Measurements from ENCODE around the gene HIGD1B.

The HIGD1B gene

DNA sequence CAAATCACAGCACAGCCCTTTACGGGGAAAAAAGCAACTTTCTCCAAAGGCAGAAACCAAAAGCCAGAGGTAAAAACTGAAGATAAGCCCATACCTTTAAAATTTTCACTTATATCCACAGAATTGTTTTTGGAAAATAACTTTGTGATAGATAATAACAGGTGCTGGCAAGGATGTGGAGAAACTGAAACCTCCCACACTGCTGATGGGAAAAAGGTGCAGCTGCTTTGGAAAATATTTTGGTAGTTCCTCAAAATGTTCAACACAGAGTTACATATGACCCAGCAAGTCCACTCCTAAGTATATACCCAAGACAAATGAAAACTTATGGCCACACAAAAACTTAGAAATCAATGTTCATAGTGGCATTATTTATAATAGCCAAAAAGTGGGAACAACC is 39.3 kb downstream of the HIGD1B start:
- Histone ChIP-seq H3F3A (ENCODE audit: insufficient read depth) (no peaks in the 10 kb centered on the region), H4K20me1 (ENCODE audit: low read depth, low read length) (peaks cover 5% of the 10 kb centered on the region; the same call in 1 of the 2 replicates), H3K9me3 (ENCODE audit: insufficient read depth, low read length) (no peaks in the 10 kb centered on the region), H3K4me2 (ENCODE audit: low read depth, low read length, poor library complexity, severe bottlenecking) (no peak overlapping the region), H3K9me2 (replicated peaks; ENCODE audit: insufficient read depth, low read length) (no peaks in the 10 kb centered on the region), H3K27me3 (ENCODE audit: low read length) (no peaks in the 10 kb centered on the region), H3K4me3 (ENCODE audit: insufficient read depth, low read length, poor library complexity, severe bottlenecking) (no peak overlapping the region), H3K79me2 (ENCODE audit: insufficient read depth, low read length) (peaks cover 50% of the 10 kb centered on the region), H3K9ac (ENCODE audit: low read length) (no peak overlapping the region), H3K27ac (ENCODE audit: low read depth, low read length) (no peak overlapping the region), H2AFZ (ENCODE audit: low read depth, low read length, severe bottlenecking) (no peak overlapping the region), H3K36me3 (ENCODE audit: low read length) (peaks cover 27% of the 10 kb centered on the region; the same call in 1 of the 2 replicates)
- TF ChIP-seq EZH2phosphoT487 (conservative IDR thresholded peaks at IDR 0.05; ENCODE audit: low read length) (no peak), CTCF (IDR thresholded peaks at IDR 0.05; ENCODE audit: insufficient read depth, low read length, poor library complexity, severe bottlenecking) (no peak)

DNA sequence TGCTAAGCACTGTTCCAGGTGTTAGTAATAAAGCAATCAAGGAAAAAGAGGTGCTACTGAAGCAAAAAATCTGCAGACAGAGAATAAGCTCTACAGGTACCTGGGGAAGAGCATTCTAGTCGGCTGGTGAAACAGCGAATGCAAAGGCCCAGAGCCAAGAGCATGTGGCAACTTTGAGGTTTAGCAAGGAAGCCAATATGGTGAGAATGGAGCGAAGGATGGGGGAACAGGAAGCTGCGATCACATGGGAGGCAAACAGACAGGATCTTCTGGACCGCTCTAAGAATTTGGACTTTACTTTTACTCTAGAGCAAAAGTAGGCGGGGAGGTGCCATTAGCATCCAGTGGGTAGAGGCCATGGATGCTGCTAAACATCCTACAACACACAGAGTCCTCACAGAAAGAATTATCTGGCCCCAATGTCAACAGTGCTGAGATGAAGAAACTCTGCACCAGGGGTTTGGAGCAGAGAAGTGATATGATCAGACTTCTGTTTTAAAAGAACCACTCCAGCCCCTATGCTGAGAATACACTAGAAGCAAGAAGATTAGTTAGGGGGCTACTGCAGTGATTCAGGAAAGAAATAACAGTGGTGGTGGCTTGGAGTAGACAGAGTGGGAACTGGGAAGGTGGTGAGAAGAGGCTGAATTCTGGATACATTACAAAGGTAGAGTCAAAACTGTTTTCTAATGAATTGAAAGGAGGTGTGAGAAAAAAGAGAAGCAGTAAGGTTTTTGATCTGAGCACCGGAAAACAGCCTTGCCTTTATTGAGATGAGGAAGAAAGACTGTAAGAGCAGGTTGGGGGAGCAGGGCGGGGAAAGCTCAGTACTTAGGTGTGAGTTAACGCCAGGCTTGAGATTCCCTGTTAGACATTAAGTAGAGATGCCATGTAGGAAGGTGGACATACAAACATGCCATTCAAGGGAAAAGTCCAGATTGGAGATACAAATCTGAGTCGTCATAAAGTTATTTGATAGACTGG is 40.6 kb downstream of the HIGD1B start:
- no peak for TF ChIP-seq EZH2phosphoT487 (conservative IDR thresholded peaks at IDR 0.05; ENCODE audit: low read length)
- TF ChIP-seq CTCF (IDR thresholded peaks at IDR 0.05; ENCODE audit: insufficient read depth, low read length, poor library complexity, severe bottlenecking): no peak
- no peak overlapping the region for H2AFZ ChIP-seq (ENCODE audit: low read depth, low read length, severe bottlenecking)
- no peak overlapping the region for H3K9ac ChIP-seq (ENCODE audit: low read length)
- H4K20me1 ChIP-seq (ENCODE audit: low read depth, low read length): peaks cover 5% of the 10 kb centered on the region; the same call in 1 of the 2 replicates
- no peak overlapping the region for H3K4me3 ChIP-seq (ENCODE audit: insufficient read depth, low read length, poor library complexity, severe bottlenecking)
- no peaks in the 10 kb centered on the region for H3K27me3 ChIP-seq (ENCODE audit: low read length)
- no peak overlapping the region for H3K27ac ChIP-seq (ENCODE audit: low read depth, low read length)
- no peaks in the 10 kb centered on the region for H3K9me2 ChIP-seq (replicated peaks; ENCODE audit: insufficient read depth, low read length)
- peaks cover 55% of the 10 kb centered on the region for H3K79me2 ChIP-seq (ENCODE audit: insufficient read depth, low read length)
- no peaks in the 10 kb centered on the region for H3K9me3 ChIP-seq (ENCODE audit: insufficient read depth, low read length)
- no peak overlapping the region for H3K4me2 ChIP-seq (ENCODE audit: low read depth, low read length, poor library complexity, severe bottlenecking)
- no peaks in the 10 kb centered on the region for H3F3A ChIP-seq (ENCODE audit: insufficient read depth)
- H3K36me3 ChIP-seq (ENCODE audit: low read length): peaks cover 19% of the 10 kb centered on the region; the same call in 1 of the 2 replicates

DNA sequence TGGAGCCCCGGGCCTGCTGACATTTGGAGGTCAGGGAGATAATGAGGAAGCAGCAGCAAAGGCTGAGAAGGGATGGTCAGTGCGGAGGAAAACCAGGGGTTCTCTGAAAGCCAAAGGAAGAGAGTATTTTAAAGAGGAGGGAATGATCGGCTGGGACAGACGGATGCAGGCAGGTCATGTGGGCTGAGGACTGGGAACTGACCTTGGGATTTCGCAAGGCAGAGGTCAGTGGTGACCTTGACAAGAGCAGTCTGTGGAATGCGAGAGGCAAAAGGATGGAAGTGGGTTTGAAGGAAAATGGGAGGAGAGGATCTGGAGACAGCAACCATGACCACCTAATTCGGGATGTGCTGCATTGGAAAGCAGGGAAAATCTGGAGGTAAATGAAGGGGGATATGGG is 41.3 kb downstream of the HIGD1B start:
- TF ChIP-seq EZH2phosphoT487 (conservative IDR thresholded peaks at IDR 0.05; ENCODE audit: low read length): no peak
- TF ChIP-seq CTCF (IDR thresholded peaks at IDR 0.05; ENCODE audit: insufficient read depth, low read length, poor library complexity, severe bottlenecking): no peak
- Histone ChIP-seq H3K79me2 (ENCODE audit: insufficient read depth, low read length) (peaks cover 55% of the 10 kb centered on the region), H3F3A (ENCODE audit: insufficient read depth) (no peaks in the 10 kb centered on the region), H4K20me1 (ENCODE audit: low read depth, low read length) (peaks cover 5% of the 10 kb centered on the region; the same call in 1 of the 2 replicates), H3K36me3 (ENCODE audit: low read length) (peaks cover 16% of the 10 kb centered on the region; the same call in 1 of the 2 replicates), H3K27ac (ENCODE audit: low read depth, low read length) (no peak overlapping the region), H3K4me3 (ENCODE audit: insufficient read depth, low read length, poor library complexity, severe bottlenecking) (no peak overlapping the region), H3K9ac (ENCODE audit: low read length) (no peak overlapping the region), H2AFZ (ENCODE audit: low read depth, low read length, severe bottlenecking) (no peak overlapping the region), H3K27me3 (ENCODE audit: low read length) (no peaks in the 10 kb centered on the region), H3K9me3 (ENCODE audit: insufficient read depth, low read length) (no peaks in the 10 kb centered on the region), H3K9me2 (replicated peaks; ENCODE audit: insufficient read depth, low read length) (no peaks in the 10 kb centered on the region), H3K4me2 (ENCODE audit: low read depth, low read length, poor library complexity, severe bottlenecking) (no peak overlapping the region)

All from SU-DHL-6 (cell line).